ENCODE results near the gene GPR155. TPM values are rescaled to one million over a fixed set of nuclear protein-coding genes. Genes with fewer than 3 reads are reported as not detected.

The GPR155 gene
- total and polyA plus RNA-seq, 2 experiments from 2014 or later: 1.2 to 1.3 TPM

GRCh38 chr2:174503161-174503809 lies 16.5 kb upstream of the GPR155 start (continued):
- TF ChIP-seq REST (IDR thresholded peaks at IDR 0.05; ENCODE audit: unreplicated experiment) (no peak), CREB1 (CRISPR knock-in tag; IDR thresholded peaks at IDR 0.05; ENCODE audit: low read depth) (no peak), ZNF114 (CRISPR knock-in tag; IDR thresholded peaks at IDR 0.05) (no peak), EZH2 (IDR thresholded peaks at IDR 0.05; ENCODE audit: low read depth, unreplicated experiment) (no peak), JUNB (IDR thresholded peaks at IDR 0.05; ENCODE audit: unreplicated experiment) (no peak)

GRCh38 chr2:174499371-174499770 lies 12.5 kb upstream of the GPR155 start:
- Histone ChIP-seq H3K4me1 (ENCODE audit: insufficient read depth) (peaks cover 4% of the 10 kb centered on the region; the same call in 1 of the 2 replicates), H3K27ac (ENCODE audit: low read depth) (no peak overlapping the region), H3K4me2 (no peak overlapping the region), H3K79me2 (replicated peaks; ENCODE audit: insufficient read depth) (no peaks in the 10 kb centered on the region), H3K4me3 (no peak overlapping the region), H3K27me3 (ENCODE audit: insufficient read depth) (no peaks in the 10 kb centered on the region), H3K36me3 (ENCODE audit: insufficient read depth) (no peaks in the 10 kb centered on the region), H4K20me1 (replicated peaks; ENCODE audit: insufficient read depth) (no peaks in the 10 kb centered on the region), H2AFZ (no peak overlapping the region), H3F3A (replicated peaks; ENCODE audit: low read depth) (no peaks in the 10 kb centered on the region), H3K9me2 (ENCODE audit: insufficient read depth) (peaks cover 4% of the 10 kb centered on the region; the same call in 1 of the 2 replicates)
- no peaks in the 10 kb centered on the region for H3K9me3 Mint-ChIP-seq
- ATAC-seq (no peak), DNase-seq (ENCODE audit: low spot score) (no peak)
- H3K4me3 Mint-ChIP-seq: no peak overlapping the region
- H3K27me3 Mint-ChIP-seq (ENCODE audit: insufficient read depth, low read depth, poor library complexity): no peaks in the 10 kb centered on the region
- peaks cover 10% of the 10 kb centered on the region for H3K4me1 Mint-ChIP-seq
- H3K27ac Mint-ChIP-seq: no peak overlapping the region
- no peaks in the 10 kb centered on the region; the same call in 2 of the 3 replicates for H3K36me3 Mint-ChIP-seq (ENCODE audit: low read depth)
- TF ChIP-seq ZNF114 (CRISPR knock-in tag; IDR thresholded peaks at IDR 0.05) (no peak), EZH2phosphoT487 (IDR thresholded peaks at IDR 0.05; ENCODE audit: unreplicated experiment) (no peak), NANOG (IDR thresholded peaks at IDR 0.05; ENCODE audit: borderline replicate concordance) (no peak), JUNB (IDR thresholded peaks at IDR 0.05; ENCODE audit: unreplicated experiment) (no peak), POLR2AphosphoS5 (IDR thresholded peaks at IDR 0.05; ENCODE audit: low read depth) (no peak), CREB1 (CRISPR knock-in tag; IDR thresholded peaks at IDR 0.05; ENCODE audit: low read depth) (no peak), ETS1 (IDR thresholded peaks at IDR 0.05) (no peak), ZNF462 (CRISPR knock-in tag; IDR thresholded peaks at IDR 0.05) (no peak), CTCF (conservative IDR thresholded peaks at IDR 0.05; ENCODE audit: low read depth in 2 of 2) (no peak), STAT1 (IDR thresholded peaks at IDR 0.05; ENCODE audit: unreplicated experiment) (no peak)
